ENCODE results near the gene APOL1.
A peak's percentile ranks its signal among the peaks of the same experiment; 100 is the strongest.
"Not testable (repeated sequence)": the region's sequence is repeated elsewhere in the genome, so short reads cannot be mapped to it uniquely, and the experiment has no call there.

Gene APOL1

GRCh38 chr22:36274531-36274930 is 21.6 kb downstream of the APOL1 start:
- DNase-seq = no peak

DNA sequence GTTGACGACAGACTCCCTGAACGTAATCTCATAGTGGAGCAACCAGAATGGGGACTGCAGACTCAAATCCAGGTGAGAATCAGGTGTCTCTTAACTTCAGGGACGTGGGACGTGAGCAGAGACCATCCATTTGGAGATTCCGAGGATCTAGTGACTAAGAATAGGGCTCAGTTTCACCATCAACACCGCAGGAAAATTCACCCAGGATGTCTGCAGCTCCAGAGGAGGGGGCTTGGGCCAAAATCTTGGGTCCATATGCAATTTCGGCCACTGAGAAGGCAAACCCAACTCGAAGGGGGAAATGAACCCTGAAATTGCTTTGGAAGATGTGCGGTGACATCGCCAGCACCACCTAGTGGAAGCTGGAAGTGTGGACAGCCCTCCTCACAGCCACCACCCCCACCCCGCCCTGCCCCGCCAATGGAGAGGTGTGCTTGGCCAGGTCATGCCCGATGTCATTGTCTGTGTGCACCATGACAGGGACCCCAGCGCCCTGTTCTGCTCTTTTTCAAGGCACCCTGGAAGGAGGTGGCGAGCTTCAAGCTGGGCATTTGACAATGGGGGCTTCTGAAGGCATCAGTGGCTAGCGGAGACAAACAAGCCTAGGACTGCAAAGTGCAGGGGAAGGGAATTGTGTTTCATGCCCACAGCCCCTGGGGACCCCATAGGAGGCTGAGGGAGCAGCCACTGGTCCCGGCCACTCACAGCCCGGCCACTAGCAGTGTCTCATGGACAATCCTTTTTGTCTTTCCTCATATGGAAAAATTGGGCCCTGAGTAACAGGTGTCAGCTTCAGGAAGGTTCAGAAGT is 24.8 kb downstream of the APOL1 start:
- DNase-seq = peak; percentile 75

- DNase-seq = no peak
Observed at GRCh38 chr22:36279219-36279666, 26.3 kb downstream of the APOL1 start.

DNA sequence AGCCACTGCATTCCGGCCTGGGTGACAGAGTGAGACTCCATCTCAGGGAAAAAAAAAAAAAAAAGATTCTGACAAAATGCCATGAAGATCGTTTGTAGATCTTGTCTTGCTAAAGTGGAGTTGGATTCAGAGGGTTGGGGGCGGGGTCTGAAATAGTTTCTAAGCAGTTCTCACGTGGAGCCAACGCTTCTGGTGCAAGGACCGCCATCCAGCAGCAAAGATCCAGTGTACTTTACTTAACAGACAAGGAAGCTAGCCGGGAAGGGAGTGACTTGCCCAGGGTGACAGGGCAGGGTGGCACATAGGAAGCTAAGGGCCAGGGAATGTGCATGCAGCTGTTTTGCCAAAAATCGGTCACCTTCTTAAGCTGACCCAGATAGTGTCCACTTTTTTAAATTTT is 27.4 kb downstream of the APOL1 start:
- no peak for DNase-seq

DNA sequence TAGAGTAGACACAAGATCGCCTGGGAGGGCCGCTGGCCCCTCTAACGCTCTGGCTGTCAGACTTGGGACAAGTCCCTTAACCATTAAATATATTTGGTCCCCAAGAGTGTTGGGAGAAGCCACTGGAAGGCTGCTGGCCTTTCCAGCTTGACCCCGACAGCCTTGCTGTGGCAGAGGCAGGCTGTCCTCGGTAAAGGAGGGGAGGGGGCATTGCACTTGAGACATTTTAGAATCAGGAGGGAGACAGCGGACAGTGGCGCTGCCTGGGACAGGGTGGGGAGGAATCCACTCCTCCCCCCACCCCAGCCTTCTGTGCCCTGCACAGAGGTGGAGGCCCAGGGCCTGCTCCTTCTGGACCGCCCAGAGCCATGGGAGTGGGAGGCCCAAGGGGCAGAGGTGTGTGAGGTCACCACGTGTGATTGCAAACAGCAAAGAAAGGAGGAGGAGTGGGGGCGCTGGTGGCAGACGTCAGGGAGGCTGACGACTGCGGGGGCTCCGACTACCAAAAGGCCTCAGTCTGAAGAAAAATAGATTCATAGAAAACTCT is 28.9 kb downstream of the APOL1 start:
- DNase-seq = no peak

GRCh38 chr22:36282328-36282831 is 29.4 kb downstream of the APOL1 start:
- no peak for DNase-seq

- no peak for DNase-seq
Observed at GRCh38 chr22:36284171-36284571, 31.2 kb downstream of the APOL1 start.

- no peak for DNase-seq
Observed at GRCh38 chr22:36285017-36285416, 32.1 kb downstream of the APOL1 start.

- no peak for DNase-seq
Observed at GRCh38 chr22:36285545-36285944, 32.6 kb downstream of the APOL1 start.

- DNase-seq = peak; percentile 63
Observed at GRCh38 chr22:36286096-36286957, 33.4 kb downstream of the APOL1 start.

- no peak for DNase-seq
Observed at GRCh38 chr22:36287881-36288515, 35.1 kb downstream of the APOL1 start.

DNA sequence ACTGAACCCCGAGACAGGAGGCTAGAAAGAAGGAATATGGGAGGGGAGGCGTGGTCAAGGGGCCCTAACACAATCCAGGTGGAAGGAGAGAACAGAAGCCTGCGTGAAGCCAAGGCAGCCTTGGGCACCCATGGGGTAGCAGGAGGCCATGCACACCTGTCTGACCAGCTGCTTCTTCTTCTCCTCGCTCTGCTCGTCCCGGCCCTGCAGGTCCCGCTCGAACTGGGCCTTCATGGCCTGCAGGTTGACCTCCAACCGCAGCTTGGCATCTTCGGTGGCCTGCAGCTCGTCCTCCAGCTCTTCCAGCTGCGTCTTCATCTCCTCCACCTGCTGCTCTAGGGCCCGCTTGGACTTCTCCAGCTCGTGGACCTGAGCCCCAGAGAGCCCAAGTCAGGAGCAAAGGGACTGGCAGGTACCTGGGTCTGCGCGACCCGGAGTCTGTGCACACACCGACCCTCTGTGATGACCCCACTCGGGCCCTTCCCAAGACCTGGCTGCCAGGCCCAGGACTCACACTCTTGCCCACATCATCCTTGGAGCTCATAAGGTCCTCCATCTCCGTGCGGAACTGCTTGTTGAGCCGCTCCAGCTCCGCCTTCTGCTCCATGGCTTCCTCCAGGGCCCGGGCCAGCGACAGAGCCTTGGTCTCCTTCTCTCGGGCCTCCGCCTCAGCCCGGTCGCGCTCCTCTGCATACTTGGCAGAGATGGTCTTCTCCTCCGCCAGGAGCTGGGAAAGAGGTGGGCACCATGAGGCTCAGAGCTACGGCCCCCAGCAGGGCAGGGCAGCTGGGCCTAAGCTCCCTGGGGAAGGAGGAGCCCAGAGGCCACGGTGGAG is 35.9 kb downstream of the APOL1 start:
- DNase-seq = no peak

DNA sequence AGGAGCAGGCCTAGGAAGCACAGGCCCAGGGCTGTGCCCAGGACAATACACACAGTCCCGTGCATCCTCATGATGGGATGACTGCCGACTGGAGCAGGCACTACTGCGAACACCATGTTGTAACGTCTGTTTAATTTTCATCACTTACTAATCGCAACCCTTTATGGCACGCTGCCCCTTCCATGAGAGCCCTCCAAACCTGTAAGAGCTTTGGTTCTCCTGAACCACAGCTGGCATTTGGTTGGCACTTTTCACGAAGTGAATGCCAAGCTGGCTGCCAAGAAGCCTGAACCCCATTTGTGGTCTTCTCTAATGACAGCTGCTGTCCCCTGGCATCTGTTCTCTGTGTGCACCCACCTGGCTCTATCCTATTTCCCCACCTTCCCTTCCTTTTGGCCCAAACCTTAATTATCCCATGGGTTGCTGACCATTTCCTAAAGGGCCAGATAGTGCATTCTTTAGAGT is 36.5 kb downstream of the APOL1 start:
- DNase-seq = no peak

DNA sequence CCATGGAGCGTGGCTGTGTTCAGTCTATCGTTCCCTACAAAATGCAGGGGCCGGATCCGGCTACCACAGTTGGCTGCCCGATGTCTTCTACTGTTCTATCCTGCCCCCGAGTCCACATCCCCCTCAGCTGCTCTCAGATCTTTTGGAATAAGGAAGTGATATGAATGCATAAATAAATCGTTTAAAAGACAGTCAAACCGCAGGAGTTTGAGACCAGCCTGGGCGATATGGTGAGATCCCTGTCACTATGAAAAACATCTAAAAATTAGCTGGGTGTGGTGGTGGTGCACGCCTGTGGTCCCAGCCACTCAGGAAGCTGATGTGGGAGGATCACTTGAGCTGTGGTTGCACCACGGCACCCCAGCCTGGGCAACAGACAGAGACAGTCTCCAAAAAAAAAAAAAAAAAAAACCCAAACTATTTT is 37.0 kb downstream of the APOL1 start:
- peak; percentile 74 for DNase-seq

DNA sequence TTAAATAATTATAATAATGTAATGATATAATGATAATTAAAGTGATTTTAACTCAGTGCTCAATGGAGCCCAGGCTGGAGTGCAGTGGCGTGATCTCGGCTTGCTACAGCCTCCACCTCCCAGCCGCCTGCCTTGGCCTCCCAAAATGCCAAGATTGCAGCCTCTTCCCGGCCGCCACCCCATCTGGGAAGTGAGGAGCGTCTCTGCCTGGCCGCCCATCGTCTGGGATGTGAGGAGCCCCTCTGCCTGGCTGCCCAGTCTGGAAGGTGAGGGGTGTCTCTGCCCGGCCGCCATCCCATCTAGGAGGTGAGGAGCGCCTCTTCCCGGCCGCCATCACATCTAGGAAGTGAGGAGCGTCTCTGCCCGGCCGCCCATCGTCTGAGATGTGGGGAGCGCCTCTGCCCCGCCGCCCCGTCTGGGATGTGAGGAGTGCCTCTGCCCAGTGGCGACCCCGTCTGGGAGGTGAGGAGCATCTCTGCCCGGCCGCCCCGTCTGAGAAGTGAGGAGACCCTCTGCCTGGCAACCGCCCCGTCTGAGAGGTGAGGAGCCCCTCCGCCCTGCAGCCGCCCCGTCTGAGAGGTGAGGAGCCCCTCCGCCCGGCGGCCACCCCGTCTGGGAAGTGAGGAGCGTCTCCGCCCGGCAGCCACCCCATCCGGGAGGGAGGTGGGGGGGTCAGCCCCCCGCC is 37.6 kb downstream of the APOL1 start:
- DNase-seq = not testable (repeated sequence)

- no peak for DNase-seq
Observed at GRCh38 chr22:36291831-36292740, 39.2 kb downstream of the APOL1 start.

GRCh38 chr22:36292823-36293530 is 40.0 kb downstream of the APOL1 start:
- DNase-seq = no peak

DNA sequence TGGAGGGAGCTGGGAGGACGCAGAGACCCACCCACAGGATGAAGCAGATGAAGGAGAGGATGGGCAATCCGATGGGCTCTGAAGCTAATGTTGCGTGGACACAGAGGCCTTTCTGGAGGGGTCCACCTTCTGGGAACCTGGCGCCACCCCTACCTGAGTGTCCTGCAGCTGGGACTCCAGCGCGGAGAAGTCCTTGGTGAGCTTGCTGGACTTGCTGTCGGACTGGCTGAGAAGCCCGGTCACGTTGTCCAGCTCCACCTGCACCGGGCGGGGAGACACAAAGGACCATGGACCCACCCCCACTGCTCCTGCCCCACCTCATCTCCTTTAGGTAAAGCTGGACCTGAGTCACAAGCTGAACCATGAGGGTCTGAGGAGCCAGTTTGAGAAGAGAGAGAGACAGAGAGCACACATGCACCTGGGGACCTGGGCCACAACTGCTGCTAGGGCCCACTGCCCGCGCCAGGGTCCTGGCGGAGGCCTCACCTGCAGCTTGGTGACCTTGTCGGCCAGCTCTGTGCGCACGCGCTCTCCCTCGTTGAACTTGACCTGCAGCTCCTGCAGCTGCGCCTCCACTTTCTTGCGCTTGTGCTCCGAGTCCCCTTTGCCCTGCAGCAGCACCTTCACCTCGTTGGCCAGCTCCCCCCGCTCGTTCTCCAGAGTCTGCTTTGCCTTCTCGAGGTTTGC is 40.8 kb downstream of the APOL1 start:
- DNase-seq = no peak

- no peak for DNase-seq
Observed at GRCh38 chr22:36294293-36294620, 41.3 kb downstream of the APOL1 start.

All from CD4-positive, alpha-beta T cell treated with Interleukin-12 subunit alpha and Interleukin-12 subunit beta, for 1 hour (primary cell).